Aorta (tissue), 5 donors: ENCODE data around the gene CST8. TPM values are rescaled to one million over a fixed set of nuclear protein-coding genes. Genes with fewer than 3 reads are reported as not detected.

Experiments used
- ATAC-seq: fragments of 200-7000 bp; cut with Tn5 transposase; one replicate; pipeline ENCODE4 v1.9.1; 2022; ENCODE audit warnings: moderate library complexity; ENCODE audit not compliant: low FRiP score
- DNase-seq, 2 donors: peaks; one replicate each; pipeline ENCODE4 v3.0.0-alpha.2; 2020
- H3K27ac ChIP-seq, 2 donors: one replicate each; pipeline ENCODE4 v1.5.1; 2013; ENCODE audit warnings: low read length in 2 of 2, mild to moderate bottlenecking in 2 of 2, moderate library complexity in 2 of 2, control low read depth in 1 of 2, inconsistent platforms in 1 of 2, low read depth in 1 of 2
- H3K27me3 ChIP-seq, 2 donors: one replicate each; pipeline ENCODE4 v1.6.1; 2013; ENCODE audit warnings: control low read depth in 1 of 2, low read length in 1 of 2, mild to moderate bottlenecking in 1 of 2, moderate library complexity in 1 of 2; ENCODE audit not compliant: insufficient read depth in 2 of 2, control insufficient read depth in 1 of 2
- H3K36me3 ChIP-seq, 2 donors: one replicate each; pipeline ENCODE4 v1.6.1; 2013; ENCODE audit warnings: control low read depth in 1 of 2, low read length in 1 of 2, mild to moderate bottlenecking in 1 of 2; ENCODE audit not compliant: insufficient read depth in 2 of 2, control insufficient read depth in 1 of 2
- H3K4me1 ChIP-seq, 2 donors: one replicate each; pipeline ENCODE4 v1.6.1; 2013; ENCODE audit warnings: low read length in 2 of 2, control low read depth in 1 of 2, mild to moderate bottlenecking in 1 of 2, moderate library complexity in 1 of 2; ENCODE audit not compliant: insufficient read depth in 2 of 2, control insufficient read depth in 1 of 2
- H3K4me3 ChIP-seq, 2 donors: one replicate each; pipeline ENCODE4 v1.5.1; 2013; ENCODE audit warnings: low read length in 2 of 2, control low read depth in 1 of 2, mild to moderate bottlenecking in 1 of 2
- H3K9me3 ChIP-seq: one replicate; pipeline ENCODE4 v1.6.1; 2013; ENCODE audit warnings: mild to moderate bottlenecking, low read length; ENCODE audit not compliant: control insufficient read depth
- whole genome bisulfite sequencing, 2 donors: extraction: QIAGEN DNeasy Blood & Tissue Kit; methylation state at CpG; one replicate each; pipeline ENCODE4 v1.1.7; 2013; 5-methylcytosine and 5-hydroxymethylcytosine counted together
- intact Hi-C, 2 donors: fragments of 100-400 bp; cut with DNase I; formaldehyde crosslinking; loops; one replicate each; pipeline versions ENCODE4 v1.14.2 to v1.15.0; 2022
- polyA plus RNA-seq, 2 donors: library from polyadenylated mRNA; stranded (reverse); fragments of 200-250 nt; gene quantifications; one replicate each; pipeline ENCODE4 v1.2.3, GENCODE V29; 2013
- total RNA-seq, 2 donors: library from RNA; stranded (reverse); fragmentation: NEBNext Ultra II Directional; extraction: Animal tissue kit (Norgen Biotek cat#: 25700); gene quantifications; one replicate each; pipeline ENCODE4 v1.2.1, GENCODE V29; 2021
- donor health status: healthy with polysubstance abuse.
- donor health status: Bipolar disorder and iron deficiency.
- donor health status: DM: no; HTN: no; CAD: no.
- donor health status: DM: no; HTN: no; CAD: no.
- donor health status: DM: yes; HTN: yes; CAD: no.

CST8 gene
- total and polyA plus RNA-seq, 4 donors, result not detected

GRCh38 chr20:23520185-23520584 is 29.3 kb downstream of the CST8 start:
- 58 to 79% methylated on average over 2 of the region's 2 CpGs for WGBS, 2 donors
- no peaks in the 10 kb centered on the region for H3K36me3 ChIP-seq
- no peak overlapping the region for H3K4me3 ChIP-seq
- no peaks in the 10 kb centered on the region for H3K9me3 ChIP-seq
- no peak overlapping the region for H3K27ac ChIP-seq
- intact Hi-C loops, result no loop called here
- ATAC-seq (no peak), DNase-seq (no peak)
- no peaks in the 10 kb centered on the region for H3K4me1 ChIP-seq
- no peaks in the 10 kb centered on the region for H3K27me3 ChIP-seq

GRCh38 chr20:23524146-23524545 is 33.2 kb downstream of the CST8 start:
- Histone ChIP-seq H3K9me3 (peaks cover 4% of the 10 kb centered on the region), H3K27ac (no peak overlapping the region), H3K36me3 (no peaks in the 10 kb centered on the region), H3K27me3 (no peaks in the 10 kb centered on the region), H3K4me1 (no peaks in the 10 kb centered on the region), H3K4me3 (no peak overlapping the region)
- 87 to 88% methylated on average over 10 of the region's 10 CpGs for WGBS, 2 donors
- intact Hi-C loops, result no loop called here
- DNase-seq (no peak), ATAC-seq (no peak)

- Histone ChIP-seq H3K36me3 (no peaks in the 10 kb centered on the region), H3K9me3 (peaks cover 4% of the 10 kb centered on the region), H3K4me3 (no peak overlapping the region), H3K4me1 (no peaks in the 10 kb centered on the region), H3K27me3 (no peaks in the 10 kb centered on the region), H3K27ac (no peak overlapping the region)
- intact Hi-C loops, result no loop called here
- WGBS, 2 donors, result 85 to 91% methylated on average over 1 of the region's 1 CpG
- no peak for DNase-seq
- no peak for ATAC-seq
Measured at GRCh38 chr20:23526850-23527249, 35.9 kb downstream of the CST8 start.

- WGBS, 2 donors, result 62 to 68% methylated on average over 1 of the region's 1 CpG
- intact Hi-C loops, result no loop called here
- DNase-seq (no peak), ATAC-seq (no peak)
- Histone ChIP-seq H3K27me3 (no peaks in the 10 kb centered on the region), H3K36me3 (no peaks in the 10 kb centered on the region), H3K9me3 (peaks cover 4% of the 10 kb centered on the region), H3K27ac (no peak overlapping the region), H3K4me3 (no peak overlapping the region), H3K4me1 (no peaks in the 10 kb centered on the region)
Measured at GRCh38 chr20:23528867-23529431, 38.0 kb downstream of the CST8 start.

- 50 to 53% methylated on average over 1 of the region's 1 CpG for WGBS, 2 donors
- no peaks in the 10 kb centered on the region for H3K27me3 ChIP-seq
- H3K4me3 ChIP-seq, result no peak overlapping the region
- H3K36me3 ChIP-seq, result no peaks in the 10 kb centered on the region
- H3K27ac ChIP-seq, result no peak overlapping the region
- no peaks in the 10 kb centered on the region for H3K4me1 ChIP-seq
- ATAC-seq (no peak), DNase-seq (no peak)
- intact Hi-C loops, result no loop called here
- H3K9me3 ChIP-seq, result peaks cover 4% of the 10 kb centered on the region
Measured at GRCh38 chr20:23530937-23531567, 40.1 kb downstream of the CST8 start.

- Histone ChIP-seq H3K27me3 (no peaks in the 10 kb centered on the region), H3K36me3 (no peaks in the 10 kb centered on the region), H3K4me1 (no peaks in the 10 kb centered on the region), H3K27ac (no peak overlapping the region), H3K9me3 (peaks cover 4% of the 10 kb centered on the region), H3K4me3 (no peak overlapping the region)
- intact Hi-C loops, result no loop called here
- whole genome bisulfite sequencing, 2 donors, result 48 to 52% methylated on average over 1 of the region's 1 CpG
- DNase-seq (no peak), ATAC-seq (no peak)
Measured at GRCh38 chr20:23532533-23532932, 41.6 kb downstream of the CST8 start.

- Histone ChIP-seq H3K27me3 (no peaks in the 10 kb centered on the region), H3K9me3 (peaks cover 4% of the 10 kb centered on the region), H3K36me3 (no peaks in the 10 kb centered on the region), H3K4me1 (no peaks in the 10 kb centered on the region), H3K27ac (no peak overlapping the region), H3K4me3 (no peak overlapping the region)
- ATAC-seq (no peak), DNase-seq (no peak)
- intact Hi-C loops, result no loop called here
Measured at GRCh38 chr20:23533161-23533560, 42.2 kb downstream of the CST8 start.

- intact Hi-C loops, result no loop called here
- H3K9me3 ChIP-seq, result peaks cover 5% of the 10 kb centered on the region
- peak; percentile 52 for ATAC-seq
- H3K27ac ChIP-seq, result no peak overlapping the region
- WGBS, 2 donors, result 80 to 83% methylated on average over 20 of the region's 20 CpGs
- H3K36me3 ChIP-seq, result no peaks in the 10 kb centered on the region
- H3K4me1 ChIP-seq, result no peaks in the 10 kb centered on the region
- no peaks in the 10 kb centered on the region for H3K27me3 ChIP-seq
- DNase-seq, result no peak
- no peak overlapping the region for H3K4me3 ChIP-seq
Measured at GRCh38 chr20:23534801-23535593, 44.1 kb downstream of the CST8 start.
